WTC11 (cell line): ENCODE measurements around the gene BLM. TPM values are rescaled to one million over a fixed set of nuclear protein-coding genes. Genes with fewer than 3 reads are reported as not detected.

Experiments
- ATAC-seq: fragments of 200-7000 bp; cut with Tn5 transposase; 2 replicates; pipeline ENCODE4 v1.10.0; 2021; ENCODE audit warnings: mild to moderate bottlenecking, moderate library complexity
- CTCF ChIA-PET: fragments of 300-600 bp; sonication (Branson Sonifier 250); formaldehyde crosslinking; loops from one replicate; lab custom pipeline; 2021; ENCODE audit warnings: antibody characterized with exemption; lab: Charles Lee
- POLR2A ChIA-PET: fragments of 350-600 bp; sonication (Branson Sonifier 250); formaldehyde crosslinking; loops from one replicate; lab custom pipeline; 2021; ENCODE audit warnings: antibody characterized with exemption; lab: Charles Lee
- DNase-seq: peaks from one replicate; pipeline ENCODE4 v3.0.0; 2021; ENCODE audit warnings: low spot score
- H3K27ac Mint-ChIP-seq: 2 replicates; pipeline ENCODE4 v1.8.0; 2021; ENCODE audit warnings: mixed read lengths
- H3K27me3 Mint-ChIP-seq: 2 replicates; pipeline ENCODE4 v1.8.0; 2021; ENCODE audit warnings: low read depth, mild to moderate bottlenecking, moderate library complexity, mixed read lengths
- H3K36me3 Mint-ChIP-seq: 2 replicates; pipeline ENCODE4 v1.8.0; 2021; ENCODE audit warnings: mixed read lengths
- H3K4me1 Mint-ChIP-seq: 2 replicates; pipeline ENCODE4 v1.8.0; 2022; ENCODE audit warnings: mixed read lengths
- H3K4me3 Mint-ChIP-seq: 2 replicates; pipeline ENCODE4 v1.8.0; 2021; ENCODE audit warnings: mild to moderate bottlenecking, moderate library complexity, mixed read lengths
- H3K9me3 Mint-ChIP-seq: 2 replicates; pipeline ENCODE4 v1.8.0; 2021; ENCODE audit warnings: mixed read lengths
- ARID4B ChIP-seq: sonication (generic); formaldehyde crosslinking; IDR thresholded peaks from 2 replicates; pipeline ENCODE4 v1.8.0; 2023; ENCODE audit warnings: missing genetic modification reagents, mild to moderate bottlenecking, borderline replicate concordance
- ATF1 ChIP-seq: sonication (generic); formaldehyde crosslinking; IDR thresholded peaks from 2 replicates; pipeline ENCODE4 v1.8.1; 2023; ENCODE audit warnings: mild to moderate bottlenecking, moderate library complexity, missing genetic modification reagents
- ATF6 ChIP-seq: sonication (generic); formaldehyde crosslinking; IDR thresholded peaks from 2 replicates; pipeline ENCODE4 v1.8.1; 2023; ENCODE audit warnings: mild to moderate bottlenecking, missing genetic modification reagents
- CREB1 ChIP-seq: sonication (generic); formaldehyde crosslinking; IDR thresholded peaks from 2 replicates; pipeline ENCODE4 v1.8.0; 2023; ENCODE audit warnings: mild to moderate bottlenecking, missing genetic modification reagents
- CTCF ChIP-seq: fragments of 200-600 bp; IDR thresholded peaks from 2 replicates; pipeline ENCODE4 v1.8.0; 2022; ENCODE audit warnings: antibody characterized with exemption
- E2F5 ChIP-seq: sonication (generic); formaldehyde crosslinking; IDR thresholded peaks from 2 replicates; pipeline ENCODE4 v1.8.1; 2022; ENCODE audit warnings: mild to moderate bottlenecking, moderate library complexity, missing genetic modification reagents
- EMX1 ChIP-seq: fragments of 250-450 bp; sonication (Bioruptor Pico); IDR thresholded peaks from 2 replicates; pipeline ENCODE4 v1.8.0; 2021; ENCODE audit warnings: mild to moderate bottlenecking
- HMGA2 ChIP-seq: fragments of 250-450 bp; sonication (Bioruptor Pico); IDR thresholded peaks from 2 replicates; pipeline ENCODE4 v1.4.0; 2021; ENCODE audit warnings: mild to moderate bottlenecking, moderate library complexity
- HMGXB4 ChIP-seq: sonication (generic); formaldehyde crosslinking; IDR thresholded peaks from 2 replicates; pipeline ENCODE4 v1.8.1; 2023; ENCODE audit warnings: mild to moderate bottlenecking, moderate library complexity, missing genetic modification reagents
- NFYB ChIP-seq: sonication (generic); formaldehyde crosslinking; conservative IDR thresholded peaks from 2 replicates; pipeline ENCODE4 v1.8.0; 2022; ENCODE audit warnings: low read depth, missing genetic modification reagents
- TEAD1 ChIP-seq: sonication (generic); formaldehyde crosslinking; IDR thresholded peaks from 2 replicates; pipeline ENCODE4 v1.8.0; 2022; ENCODE audit warnings: mild to moderate bottlenecking, missing genetic modification reagents
- USF1 ChIP-seq: sonication (generic); formaldehyde crosslinking; IDR thresholded peaks from 2 replicates; pipeline ENCODE4 v1.8.0; 2022; ENCODE audit warnings: mild to moderate bottlenecking, missing genetic modification reagents
- USF2 ChIP-seq: sonication (generic); formaldehyde crosslinking; IDR thresholded peaks from 2 replicates; pipeline ENCODE4 v1.8.1; 2023; ENCODE audit warnings: mild to moderate bottlenecking, missing genetic modification reagents, moderate library complexity
- ZBTB21 ChIP-seq: sonication (generic); formaldehyde crosslinking; IDR thresholded peaks from 2 replicates; pipeline ENCODE4 v1.8.1; 2023; ENCODE audit warnings: mild to moderate bottlenecking, missing genetic modification reagents, borderline replicate concordance
- ZNF263 ChIP-seq: sonication (generic); formaldehyde crosslinking; IDR thresholded peaks from 2 replicates; pipeline ENCODE4 v1.8.1; 2022; ENCODE audit warnings: low read depth, mild to moderate bottlenecking, moderate library complexity, missing genetic modification reagents
- ZNF512 ChIP-seq: sonication (generic); formaldehyde crosslinking; IDR thresholded peaks from 2 replicates; pipeline ENCODE4 v1.8.1; 2022; ENCODE audit warnings: missing genetic modification reagents, borderline replicate concordance
- ZSCAN18 ChIP-seq: fragments of 250-450 bp; sonication (Bioruptor Pico); IDR thresholded peaks from 2 replicates; pipeline ENCODE4 v2.1.2; 2022; ENCODE audit warnings: mild to moderate bottlenecking, moderate library complexity
- total RNA-seq: library from RNA; stranded (reverse); gene quantifications from 3 replicates; pipeline ENCODE4 v1.2.3, GENCODE V29; 2021

Gene BLM
- total RNA-seq, 1 experiment from 2014 or later = 40.5 TPM

GRCh38 chr15:90709278-90709677 lies 7.9 kb upstream of the BLM start (continued):
- no peak for TF ChIP-seq CTCF
- TF ChIP-seq ZNF263 (CRISPR knock-in tag) = no peak
- TF ChIP-seq E2F5 (CRISPR knock-in tag) = no peak
- no peak for TF ChIP-seq ATF6 (CRISPR knock-in tag)
- TF ChIP-seq EMX1 = no peak
- no peak for TF ChIP-seq ZSCAN18 (CRISPR knock-in tag)
- TF ChIP-seq ZNF512 (CRISPR knock-in tag) = no peak
- no peak for TF ChIP-seq TEAD1 (CRISPR knock-in tag)

GRCh38 chr15:90710436-90711027 lies 6.6 kb upstream of the BLM start:
- ATAC-seq (peak; percentile 99), DNase-seq (peak; percentile 31)
- ChIA-PET POLR2A (interaction anchor here (0.9 kb wide), 1 partner anchor 11 kb away, joined by 3 read pairs; no protein-coding TSS in a partner anchor), CTCF (no interaction called here)
- no peak overlapping the region for H3K4me3 Mint-ChIP-seq
- no peaks in the 10 kb centered on the region for H3K27me3 Mint-ChIP-seq
- peaks cover 11% of the 10 kb centered on the region for H3K4me1 Mint-ChIP-seq
- peak overlapping the region; percentile 62 for H3K27ac Mint-ChIP-seq
- TF ChIP-seq ATF1 (no peak), USF2 (CRISPR knock-in tag) (0 out of 2 replicates have a peak, but pooled peaks have one; percentile 17)
- TF ChIP-seq, all 79 proteins: peak for 1
- H3K36me3 Mint-ChIP-seq = no peaks in the 10 kb centered on the region
- H3K9me3 Mint-ChIP-seq = no peaks in the 10 kb centered on the region

GRCh38 chr15:90711418-90711824 lies 5.7 kb upstream of the BLM start:
- no peaks in the 10 kb centered on the region for H3K9me3 Mint-ChIP-seq
- no peaks in the 10 kb centered on the region for H3K36me3 Mint-ChIP-seq
- peak overlapping the region; percentile 62; the same call in 1 of the 2 replicates for H3K27ac Mint-ChIP-seq
- ChIA-PET POLR2A (no interaction called here), CTCF (no interaction called here)
- H3K4me3 Mint-ChIP-seq = no peak overlapping the region
- H3K4me1 Mint-ChIP-seq = peaks cover 16% of the 10 kb centered on the region
- H3K27me3 Mint-ChIP-seq = no peaks in the 10 kb centered on the region
- ATAC-seq (no peak), DNase-seq (no peak)
- TF ChIP-seq ZBTB21 (no peak), CREB1 (CRISPR knock-in tag) (no peak), HMGXB4 (CRISPR knock-in tag) (no peak), HMGA2 (no peak), NFYB (CRISPR knock-in tag) (no peak), ARID4B (no peak), USF1 (no peak)
